ENCODE measurements around the gene TIMM29.

TIMM29 gene

DNA sequence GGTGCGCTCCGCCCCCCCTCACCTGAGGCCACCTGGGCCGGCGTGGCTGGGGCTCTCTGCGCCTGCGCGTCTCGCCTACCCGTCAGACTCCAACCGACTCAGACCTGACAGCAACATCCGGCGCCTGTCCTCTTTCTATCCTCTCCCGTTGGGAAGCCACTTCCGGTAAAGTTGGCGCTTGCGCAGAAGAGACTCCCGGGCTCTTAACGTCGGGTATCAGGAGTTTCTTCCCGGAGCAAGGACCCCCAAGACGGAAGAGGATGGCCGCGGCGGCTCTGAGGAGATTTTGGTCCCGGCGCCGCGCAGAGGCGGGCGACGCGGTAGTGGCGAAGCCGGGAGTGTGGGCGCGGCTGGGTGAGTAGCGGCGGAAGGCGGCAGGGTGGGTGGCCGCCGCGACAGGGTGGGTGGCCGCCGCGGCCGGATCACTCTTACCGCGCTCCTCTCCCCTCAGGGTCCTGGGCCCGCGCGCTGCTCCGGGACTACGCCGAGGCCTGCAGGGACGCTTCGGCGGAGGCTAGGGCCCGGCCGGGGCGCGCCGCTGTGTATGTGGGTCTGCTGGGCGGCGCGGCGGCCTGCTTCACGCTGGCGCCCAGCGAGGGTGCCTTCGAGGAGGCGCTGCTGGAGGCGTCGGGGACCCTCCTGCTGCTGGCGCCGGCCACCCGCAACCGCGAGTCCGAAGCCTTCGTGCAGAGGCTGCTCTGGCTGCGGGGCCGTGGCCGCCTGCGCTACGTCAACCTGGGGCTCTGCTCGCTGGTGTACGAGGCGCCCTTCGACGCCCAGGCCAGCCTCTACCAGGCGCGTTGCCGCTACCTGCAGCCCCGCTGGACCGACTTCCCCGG, at the start of gene TIMM29, which contains the start of gene YIPF2:
Gene TIMM29, plus strand, starts transcription at position 249 of the 839 bp plus-strand sequence. Its CDS starts 12 bp downstream, at position 261.
Gene YIPF2, minus strand, starts transcription at position 77 of the 839 bp plus-strand sequence. CDS start 229 bp downstream, outside the sequence.
- TF ChIP-seq, protein P1, sequence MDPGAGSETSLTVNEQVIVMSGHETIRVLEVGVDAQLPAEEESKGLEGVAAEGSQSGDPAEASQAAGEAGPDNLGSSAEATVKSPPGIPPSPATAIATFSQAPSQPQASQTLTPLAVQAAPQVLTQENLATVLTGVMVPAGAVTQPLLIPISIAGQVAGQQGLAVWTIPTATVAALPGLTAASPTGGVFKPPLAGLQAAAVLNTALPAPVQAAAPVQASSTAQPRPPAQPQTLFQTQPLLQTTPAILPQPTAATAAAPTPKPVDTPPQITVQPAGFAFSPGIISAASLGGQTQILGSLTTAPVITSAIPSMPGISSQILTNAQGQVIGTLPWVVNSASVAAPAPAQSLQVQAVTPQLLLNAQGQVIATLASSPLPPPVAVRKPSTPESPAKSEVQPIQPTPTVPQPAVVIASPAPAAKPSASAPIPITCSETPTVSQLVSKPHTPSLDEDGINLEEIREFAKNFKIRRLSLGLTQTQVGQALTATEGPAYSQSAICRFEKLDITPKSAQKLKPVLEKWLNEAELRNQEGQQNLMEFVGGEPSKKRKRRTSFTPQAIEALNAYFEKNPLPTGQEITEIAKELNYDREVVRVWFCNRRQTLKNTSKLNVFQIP (CRISPR knock-in tag; IDR thresholded peaks at IDR 0.05; ENCODE audit: borderline replicate concordance, low read depth), result no peak
- no peak for TF ChIP-seq TCF4 (CRISPR knock-in tag; IDR thresholded peaks at IDR 0.05; ENCODE audit: borderline replicate concordance)
- no peak for TF ChIP-seq PATZ1 (CRISPR knock-in tag; IDR thresholded peaks at IDR 0.05; ENCODE audit: borderline replicate concordance)
- TF ChIP-seq, protein P2, sequence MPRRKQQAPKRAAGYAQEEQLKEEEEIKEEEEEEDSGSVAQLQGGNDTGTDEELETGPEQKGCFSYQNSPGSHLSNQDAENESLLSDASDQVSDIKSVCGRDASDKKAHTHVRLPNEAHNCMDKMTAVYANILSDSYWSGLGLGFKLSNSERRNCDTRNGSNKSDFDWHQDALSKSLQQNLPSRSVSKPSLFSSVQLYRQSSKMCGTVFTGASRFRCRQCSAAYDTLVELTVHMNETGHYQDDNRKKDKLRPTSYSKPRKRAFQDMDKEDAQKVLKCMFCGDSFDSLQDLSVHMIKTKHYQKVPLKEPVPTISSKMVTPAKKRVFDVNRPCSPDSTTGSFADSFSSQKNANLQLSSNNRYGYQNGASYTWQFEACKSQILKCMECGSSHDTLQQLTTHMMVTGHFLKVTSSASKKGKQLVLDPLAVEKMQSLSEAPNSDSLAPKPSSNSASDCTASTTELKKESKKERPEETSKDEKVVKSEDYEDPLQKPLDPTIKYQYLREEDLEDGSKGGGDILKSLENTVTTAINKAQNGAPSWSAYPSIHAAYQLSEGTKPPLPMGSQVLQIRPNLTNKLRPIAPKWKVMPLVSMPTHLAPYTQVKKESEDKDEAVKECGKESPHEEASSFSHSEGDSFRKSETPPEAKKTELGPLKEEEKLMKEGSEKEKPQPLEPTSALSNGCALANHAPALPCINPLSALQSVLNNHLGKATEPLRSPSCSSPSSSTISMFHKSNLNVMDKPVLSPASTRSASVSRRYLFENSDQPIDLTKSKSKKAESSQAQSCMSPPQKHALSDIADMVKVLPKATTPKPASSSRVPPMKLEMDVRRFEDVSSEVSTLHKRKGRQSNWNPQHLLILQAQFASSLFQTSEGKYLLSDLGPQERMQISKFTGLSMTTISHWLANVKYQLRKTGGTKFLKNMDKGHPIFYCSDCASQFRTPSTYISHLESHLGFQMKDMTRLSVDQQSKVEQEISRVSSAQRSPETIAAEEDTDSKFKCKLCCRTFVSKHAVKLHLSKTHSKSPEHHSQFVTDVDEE (CRISPR knock-in tag; IDR thresholded peaks at IDR 0.05), result no peak
- no peak for TF ChIP-seq ZNF70 (CRISPR knock-in tag; IDR thresholded peaks at IDR 0.05)
- TF ChIP-seq GLIS3 (CRISPR knock-in tag; IDR thresholded peaks at IDR 0.05), result no peak
- no peak for TF ChIP-seq ISL1 (CRISPR knock-in tag; IDR thresholded peaks at IDR 0.05)
- TF ChIP-seq TOX (CRISPR knock-in tag; IDR thresholded peaks at IDR 0.05; ENCODE audit: borderline replicate concordance), result no peak
- TF ChIP-seq ZFP30 (CRISPR knock-in tag; IDR thresholded peaks at IDR 0.05), result no peak
- TF ChIP-seq ARNTL (CRISPR knock-in tag; IDR thresholded peaks at IDR 0.05; ENCODE audit: borderline replicate concordance, low read depth), result no peak
- no peak for TF ChIP-seq ZNF8 (CRISPR knock-in tag; IDR thresholded peaks at IDR 0.05)
- TF ChIP-seq ZNF565 (CRISPR knock-in tag; conservative IDR thresholded peaks at IDR 0.05; ENCODE audit: low read depth), result no peak
- TF ChIP-seq OSR1 (CRISPR knock-in tag; IDR thresholded peaks at IDR 0.05), result no peak
- TF ChIP-seq ZC3H10 (CRISPR knock-in tag; IDR thresholded peaks at IDR 0.05), result no peak
- TF ChIP-seq SNAI2 (CRISPR knock-in tag; IDR thresholded peaks at IDR 0.05), result no peak
- no peak for TF ChIP-seq PPARA (CRISPR knock-in tag; IDR thresholded peaks at IDR 0.05; ENCODE audit: borderline replicate concordance)
- no peak for TF ChIP-seq RARB (CRISPR knock-in tag; IDR thresholded peaks at IDR 0.05)
- peak; percentile 94 for ATAC-seq

- ATAC-seq, result no peak
- TF ChIP-seq, protein P3, sequence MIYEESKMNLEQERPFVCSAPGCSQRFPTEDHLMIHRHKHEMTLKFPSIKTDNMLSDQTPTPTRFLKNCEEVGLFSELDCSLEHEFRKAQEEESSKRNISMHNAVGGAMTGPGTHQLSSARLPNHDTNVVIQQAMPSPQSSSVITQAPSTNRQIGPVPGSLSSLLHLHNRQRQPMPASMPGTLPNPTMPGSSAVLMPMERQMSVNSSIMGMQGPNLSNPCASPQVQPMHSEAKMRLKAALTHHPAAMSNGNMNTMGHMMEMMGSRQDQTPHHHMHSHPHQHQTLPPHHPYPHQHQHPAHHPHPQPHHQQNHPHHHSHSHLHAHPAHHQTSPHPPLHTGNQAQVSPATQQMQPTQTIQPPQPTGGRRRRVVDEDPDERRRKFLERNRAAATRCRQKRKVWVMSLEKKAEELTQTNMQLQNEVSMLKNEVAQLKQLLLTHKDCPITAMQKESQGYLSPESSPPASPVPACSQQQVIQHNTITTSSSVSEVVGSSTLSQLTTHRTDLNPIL (CRISPR knock-in tag; IDR thresholded peaks at IDR 0.05; ENCODE audit: low read depth), result no peak
- no peak for TF ChIP-seq GLIS3 (CRISPR knock-in tag; IDR thresholded peaks at IDR 0.05)
Measured at GRCh38 chr19:10881403-10882107, 47.1 kb upstream of the TIMM29 start.

DNA sequence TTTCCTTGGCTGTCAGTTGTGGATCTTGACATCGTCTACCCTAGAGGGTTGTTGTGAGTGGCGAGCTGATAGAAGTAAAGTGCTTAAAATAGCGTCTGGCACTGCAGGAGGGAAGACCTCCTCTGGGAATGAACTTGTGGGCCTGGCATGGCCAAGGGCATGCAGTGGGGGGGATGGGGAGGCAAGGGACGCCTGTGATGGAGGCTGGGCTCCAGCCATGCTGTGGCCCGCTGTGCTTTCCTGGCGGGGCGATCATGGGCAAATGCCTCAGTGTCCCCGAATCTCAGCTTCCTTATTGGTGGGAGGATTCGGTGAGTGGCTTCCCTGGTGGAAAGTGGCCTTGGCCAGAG, 46.5 kb upstream of the TIMM29 start:
- no peak for ATAC-seq
- TF ChIP-seq OSR1 (CRISPR knock-in tag; IDR thresholded peaks at IDR 0.05), result no peak
- no peak for TF ChIP-seq ARNTL (CRISPR knock-in tag; IDR thresholded peaks at IDR 0.05; ENCODE audit: borderline replicate concordance, low read depth)
- TF ChIP-seq ZFP30 (CRISPR knock-in tag; IDR thresholded peaks at IDR 0.05), result no peak
- no peak for TF ChIP-seq TCF4 (CRISPR knock-in tag; IDR thresholded peaks at IDR 0.05; ENCODE audit: borderline replicate concordance)
- TF ChIP-seq, protein P3 (CRISPR knock-in tag; IDR thresholded peaks at IDR 0.05; ENCODE audit: low read depth), result no peak
- no peak for TF ChIP-seq TOX (CRISPR knock-in tag; IDR thresholded peaks at IDR 0.05; ENCODE audit: borderline replicate concordance)
- TF ChIP-seq, protein P1 (CRISPR knock-in tag; IDR thresholded peaks at IDR 0.05; ENCODE audit: borderline replicate concordance, low read depth), result no peak
- no peak for TF ChIP-seq ISL1 (CRISPR knock-in tag; IDR thresholded peaks at IDR 0.05)
- TF ChIP-seq PATZ1 (CRISPR knock-in tag; IDR thresholded peaks at IDR 0.05; ENCODE audit: borderline replicate concordance), result no peak
- no peak for TF ChIP-seq ZFP3 (CRISPR knock-in tag; IDR thresholded peaks at IDR 0.05)
- TF ChIP-seq ESRRG (CRISPR knock-in tag; IDR thresholded peaks at IDR 0.05), result no peak
